Fibroblast of villous mesenchyme (primary cell): ENCODE data around the gene HAPLN2. TPM values are rescaled to one million over a fixed set of nuclear protein-coding genes. Genes with fewer than 3 reads are reported as not detected.

Experiments used
- DNase-seq: peaks from one replicate; pipeline ENCODE4 v3.0.0-alpha.2; 2010; ENCODE audit warnings: low read depth
- H3K4me3 ChIP-seq: 2 replicates; pipeline ENCODE4 v1.5.1; 2011; ENCODE audit warnings: low read depth, mild to moderate bottlenecking, low read length
- CTCF ChIP-seq: IDR thresholded peaks from 2 replicates; pipeline ENCODE4 v1.5.1; 2012; ENCODE audit warnings: low read depth, mild to moderate bottlenecking, low read length; ENCODE audit not compliant: insufficient read depth
- total RNA-seq: library from RNA; depleted of rRNA; stranded (reverse); fragments of >200 nt; gene quantifications from 2 replicates; pipeline ENCODE4 v1.2.3, GENCODE V29; 2012

Gene HAPLN2
- total RNA-seq, 1 donor: not detected

GRCh38 chr1:156670791-156671190, 51.6 kb downstream of the HAPLN2 start:
- no peak for DNase-seq
- TF ChIP-seq CTCF: no peak
- H3K4me3 ChIP-seq: no peak overlapping the region

- no peak for TF ChIP-seq CTCF
- H3K4me3 ChIP-seq: no peak overlapping the region
- no peak for DNase-seq
Observed at GRCh38 chr1:156671804-156672203, 52.6 kb downstream of the HAPLN2 start.

- H3K4me3 ChIP-seq: no peak overlapping the region
- DNase-seq: no peak
- no peak for TF ChIP-seq CTCF
Observed at GRCh38 chr1:156673387-156674121, 54.3 kb downstream of the HAPLN2 start.

Other genes starting within 250 kb of the HAPLN2 start
- gene MEF2D, start 118.6 kb upstream of the HAPLN2 start, total RNA-seq: 10.0 and 10.8 TPM in 2 replicates
- 20.9 and 24.2 TPM in 2 replicates for gene IQGAP3, start 46.9 kb upstream of the HAPLN2 start, total RNA-seq
- not detected in 2 replicates for gene TTC24, start 39.7 kb upstream of the HAPLN2 start, total RNA-seq
- 67.8 and 74.4 TPM in 2 replicates for gene NAXE, start 27.6 kb upstream of the HAPLN2 start, total RNA-seq
- gene GPATCH4, start 17.9 kb upstream of the HAPLN2 start, total RNA-seq: 15.1 and 24.2 TPM in 2 replicates
- not detected in 2 replicates for gene BCAN, start 22.7 kb downstream of the HAPLN2 start, total RNA-seq
- 66.4 and 66.9 TPM in 2 replicates for gene NES, start 58.0 kb downstream of the HAPLN2 start, total RNA-seq
- 39.0 and 80.7 TPM in 2 replicates for gene CRABP2, start 86.2 kb downstream of the HAPLN2 start, total RNA-seq
- 9.0 and 12.5 TPM in 2 replicates for gene METTL25B, start 109.1 kb downstream of the HAPLN2 start, total RNA-seq
- 17.4 and 22.9 TPM in 2 replicates for gene ISG20L2, start 109.4 kb downstream of the HAPLN2 start, total RNA-seq
- 21.6 and 26.1 TPM in 2 replicates for gene MRPL24, start 121.7 kb downstream of the HAPLN2 start, total RNA-seq
- 196 and 197 TPM in 2 replicates for gene HDGF, start 132.3 kb downstream of the HAPLN2 start, total RNA-seq
- 19.0 TPM in 2 replicates for gene PRCC, start 148.1 kb downstream of the HAPLN2 start, total RNA-seq
- not detected in 2 replicates for gene SH2D2A, start 197.4 kb downstream of the HAPLN2 start, total RNA-seq
- not detected in 2 replicates for gene INSRR, start 239.7 kb downstream of the HAPLN2 start, total RNA-seq
- gene NTRK1, start 241.4 kb downstream of the HAPLN2 start, total RNA-seq: not detected in 2 replicates